Germinal center (tissue), 1 donor: ENCODE results near the gene PTS.

Source experiments
- DNase-seq: peaks from one replicate; pipeline ENCODE4 v3.0.0; 2012; ENCODE audit warnings: mixed read lengths, low spot score

PTS gene

DNA sequence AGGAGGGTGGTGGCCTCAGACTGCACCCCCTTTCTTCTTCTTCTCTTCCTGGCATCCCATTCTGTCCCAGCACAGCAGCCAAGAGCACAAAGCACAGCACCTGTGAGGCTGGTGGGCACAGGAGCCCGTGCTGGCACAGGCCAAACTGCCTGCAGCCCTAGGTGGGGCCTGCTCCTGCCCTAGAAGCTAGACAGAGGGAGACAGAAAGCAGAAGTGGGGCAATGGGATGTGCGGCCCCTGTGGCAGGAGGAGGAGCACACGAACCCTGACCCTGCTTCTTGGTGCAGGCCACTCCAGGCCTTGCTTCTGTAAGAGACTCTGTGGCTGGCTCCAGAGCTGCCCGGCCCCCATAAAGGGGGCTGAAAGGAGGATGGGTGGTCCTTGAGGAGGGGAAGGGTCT is 3.9 kb upstream of the PTS start:
- DNase-seq = no peak

DNA sequence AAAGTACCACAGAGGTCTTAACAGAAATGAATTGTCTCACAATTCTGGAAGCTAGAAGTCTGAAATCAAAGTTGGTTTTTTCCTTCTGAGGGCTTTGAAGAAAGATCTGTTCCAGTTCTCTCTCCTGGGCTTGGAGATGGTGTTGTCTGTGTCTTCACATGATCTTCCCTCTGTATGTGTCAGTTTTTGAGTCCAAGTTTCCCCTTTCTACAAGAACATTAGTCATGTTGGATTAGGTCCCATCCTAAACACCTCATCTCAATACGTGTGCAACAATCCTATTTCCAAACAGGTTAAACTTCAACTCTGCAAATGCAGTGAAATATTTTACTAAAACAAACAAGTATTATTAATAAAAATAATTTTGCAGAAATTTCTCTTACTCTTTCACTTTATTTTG is 3.1 kb upstream of the PTS start:
- no peak for DNase-seq

DNA sequence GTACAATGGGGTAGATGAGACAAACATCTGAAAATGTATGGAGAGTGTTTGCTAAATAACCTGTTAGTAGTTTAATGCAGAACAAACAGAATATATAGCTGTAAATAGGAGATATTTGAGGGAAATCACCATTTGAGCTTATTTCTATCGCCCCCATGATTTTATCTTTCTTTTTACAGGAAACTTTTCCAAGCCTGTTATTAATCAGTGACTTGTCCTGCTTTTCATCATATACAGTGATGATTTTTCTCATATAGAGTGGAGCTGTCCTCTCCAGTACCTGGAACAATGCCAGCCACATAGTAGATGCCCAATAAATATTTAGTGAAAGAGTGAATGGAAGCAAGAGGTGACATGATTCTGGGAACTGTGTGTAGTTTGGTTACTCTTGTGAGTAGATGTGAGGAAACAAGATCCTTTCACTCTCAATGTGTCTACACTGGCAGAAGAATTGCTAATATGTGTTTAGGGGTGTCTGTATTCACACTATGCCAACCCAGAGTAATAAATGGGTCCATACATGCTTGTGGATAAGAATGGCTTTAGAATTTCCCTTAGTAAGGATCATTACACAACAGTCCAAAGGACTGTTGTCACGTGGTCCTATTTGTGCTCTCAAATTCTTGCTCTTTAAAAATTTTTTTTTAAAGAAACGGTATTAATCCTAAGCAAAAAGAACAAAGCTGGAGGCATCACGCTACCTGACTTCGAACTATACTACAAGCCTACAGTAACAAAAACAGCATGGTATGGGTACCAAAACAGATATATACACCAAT is 2.3 kb upstream of the PTS start:
- no peak for DNase-seq

DNA sequence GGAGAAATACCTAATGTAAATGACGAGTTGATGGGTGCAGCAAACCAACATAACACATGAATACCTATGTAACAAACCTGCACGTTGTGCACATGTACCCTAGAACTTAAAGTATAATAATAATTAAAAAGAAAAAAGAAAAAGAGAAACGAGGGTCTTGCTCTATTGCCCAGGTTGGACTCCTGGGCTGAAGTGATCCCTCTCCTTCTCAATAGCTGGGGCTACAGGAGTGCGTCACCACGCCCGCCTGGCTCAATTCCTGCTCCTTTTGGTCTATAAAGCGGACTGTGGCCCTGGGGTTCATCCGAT is 521 bp upstream of the PTS start:
- DNase-seq = no peak

DNA sequence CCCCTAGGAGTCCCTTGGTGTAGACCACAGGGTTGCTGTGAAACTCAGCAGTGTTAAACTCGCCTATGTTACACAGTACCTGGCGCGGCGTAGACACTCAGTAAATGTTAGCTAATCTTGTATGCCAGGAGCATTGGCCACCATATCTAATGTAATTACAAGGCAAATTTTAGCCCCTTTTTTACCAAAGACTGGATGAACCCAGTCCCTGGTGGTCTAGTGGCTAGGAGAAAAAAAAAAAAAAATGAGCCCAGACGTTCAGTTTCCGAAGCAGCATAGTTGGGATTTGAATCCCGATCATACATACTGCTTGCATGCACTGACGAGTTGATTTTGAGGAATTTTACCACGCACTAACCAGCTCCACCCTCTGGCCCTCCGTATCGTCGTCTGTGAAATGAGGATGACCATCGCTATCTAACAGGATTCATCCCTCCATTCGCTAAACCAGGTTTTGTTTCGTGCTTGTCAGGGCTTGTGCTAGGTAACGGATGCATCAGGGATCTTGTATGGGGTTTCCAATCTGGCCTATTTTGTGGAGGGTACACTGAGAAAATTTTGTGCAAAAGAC is 688 bp downstream of the PTS start:
- DNase-seq = peak; percentile 5

DNA sequence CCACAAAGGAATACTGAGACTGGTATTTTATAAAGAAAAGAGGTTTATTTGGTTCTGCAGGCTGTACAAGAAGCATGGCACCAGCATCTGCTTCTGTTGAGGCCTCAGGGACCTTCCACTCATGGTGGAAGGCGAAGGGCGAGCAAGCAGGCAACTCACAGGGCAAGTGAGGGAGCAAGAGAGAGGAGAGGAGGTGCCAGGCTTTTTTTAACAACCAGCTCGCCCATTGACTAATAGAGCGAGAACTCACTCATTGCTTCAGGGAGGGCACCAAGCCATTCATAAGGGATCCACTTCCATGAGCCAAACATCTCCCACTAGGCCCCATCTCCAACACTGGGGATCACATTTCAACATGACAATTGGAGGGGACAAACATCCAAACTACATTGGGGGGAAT is 1.2 kb downstream of the PTS start:
- DNase-seq = no peak

DNA sequence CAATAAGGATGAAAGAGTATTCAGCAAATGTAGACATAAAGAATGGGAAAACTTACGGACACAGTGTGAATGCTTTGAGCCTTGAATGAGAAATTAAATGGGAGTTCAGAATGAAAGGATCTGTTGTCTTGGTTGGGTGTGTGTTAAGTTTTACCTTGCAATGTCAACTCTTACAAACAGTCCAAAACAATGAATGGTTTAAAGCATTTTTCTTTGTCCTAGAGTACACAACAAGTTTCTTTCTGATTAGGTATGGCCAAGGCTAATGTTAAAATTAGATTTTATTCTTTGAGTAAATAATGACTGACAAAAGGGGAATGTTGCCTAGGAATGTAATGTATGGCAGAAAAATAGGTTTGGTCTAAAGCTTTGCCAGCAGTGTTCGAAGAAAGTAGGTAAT is 2.5 kb downstream of the PTS start:
- DNase-seq = no peak

DNA sequence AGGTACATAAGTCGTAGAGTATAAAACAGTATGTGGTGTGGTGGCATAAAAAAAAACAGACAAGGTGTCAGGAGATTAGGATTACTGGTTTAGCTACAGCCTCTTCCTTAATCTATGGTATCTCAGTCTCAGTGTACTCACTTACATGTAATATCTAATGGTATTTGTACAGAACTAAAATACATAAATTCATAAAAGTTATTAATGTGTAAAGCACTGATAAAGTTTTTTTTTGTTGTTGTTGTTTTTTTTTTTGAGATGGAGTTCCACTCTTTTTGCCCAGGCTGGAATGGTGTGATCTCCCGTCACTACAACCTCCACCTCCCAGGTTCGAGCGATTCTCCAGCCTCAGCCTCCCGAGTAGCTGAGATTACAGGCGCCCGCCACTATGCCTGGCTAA is 2.9 kb downstream of the PTS start:
- no peak for DNase-seq

DNA sequence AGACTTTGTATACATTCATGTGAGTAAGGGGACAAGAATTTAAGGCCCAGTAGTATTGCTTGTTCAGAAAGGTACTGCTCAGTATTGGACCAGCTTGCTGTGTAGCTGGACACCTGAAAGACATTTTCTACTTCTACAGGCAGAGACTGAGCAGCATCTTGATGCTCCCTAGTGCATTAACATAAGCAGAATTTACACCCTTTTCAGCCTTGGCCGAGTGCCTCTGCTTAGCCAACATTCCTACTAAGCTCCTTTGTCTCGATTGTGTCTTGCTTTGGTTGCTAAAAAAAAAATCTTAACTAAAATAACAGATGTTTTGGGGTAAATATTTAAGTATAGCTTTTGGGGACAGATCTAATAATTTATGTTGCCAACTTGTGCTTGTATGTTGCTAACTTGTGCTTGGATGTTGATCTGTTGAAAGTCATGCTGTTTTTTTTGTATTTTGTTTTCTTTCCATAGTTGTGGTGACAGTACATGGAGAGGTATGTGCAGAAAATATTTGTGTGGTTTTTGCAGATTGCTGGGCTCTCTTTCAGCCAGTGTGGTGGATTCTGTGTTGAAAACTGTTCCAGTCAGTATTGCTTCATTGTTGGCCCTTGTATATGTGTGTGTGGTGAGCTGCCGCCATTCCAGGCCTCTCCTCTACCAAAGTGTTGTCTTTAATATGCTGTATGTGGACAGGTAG is 3.7 kb downstream of the PTS start:
- no peak for DNase-seq

DNA sequence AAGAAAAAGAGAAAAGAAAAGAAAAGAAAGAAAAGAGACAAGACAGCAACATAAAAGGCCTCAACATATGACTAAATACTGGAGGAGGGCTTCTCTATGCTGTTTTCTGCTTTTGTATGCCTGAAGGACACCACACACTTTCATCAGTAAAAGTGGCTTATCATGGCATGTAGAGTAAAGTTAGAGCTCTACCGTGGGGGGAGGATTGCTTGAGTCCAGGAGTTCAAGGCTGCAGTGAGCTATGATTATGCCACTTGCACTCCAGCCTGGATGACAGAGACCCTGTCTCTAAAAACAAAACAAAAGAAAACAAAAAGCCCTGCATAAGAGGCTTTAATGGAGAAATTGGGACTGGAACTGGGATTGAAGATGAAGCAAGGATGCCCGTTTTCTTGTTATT is 5.7 kb downstream of the PTS start:
- no peak for DNase-seq

DNA sequence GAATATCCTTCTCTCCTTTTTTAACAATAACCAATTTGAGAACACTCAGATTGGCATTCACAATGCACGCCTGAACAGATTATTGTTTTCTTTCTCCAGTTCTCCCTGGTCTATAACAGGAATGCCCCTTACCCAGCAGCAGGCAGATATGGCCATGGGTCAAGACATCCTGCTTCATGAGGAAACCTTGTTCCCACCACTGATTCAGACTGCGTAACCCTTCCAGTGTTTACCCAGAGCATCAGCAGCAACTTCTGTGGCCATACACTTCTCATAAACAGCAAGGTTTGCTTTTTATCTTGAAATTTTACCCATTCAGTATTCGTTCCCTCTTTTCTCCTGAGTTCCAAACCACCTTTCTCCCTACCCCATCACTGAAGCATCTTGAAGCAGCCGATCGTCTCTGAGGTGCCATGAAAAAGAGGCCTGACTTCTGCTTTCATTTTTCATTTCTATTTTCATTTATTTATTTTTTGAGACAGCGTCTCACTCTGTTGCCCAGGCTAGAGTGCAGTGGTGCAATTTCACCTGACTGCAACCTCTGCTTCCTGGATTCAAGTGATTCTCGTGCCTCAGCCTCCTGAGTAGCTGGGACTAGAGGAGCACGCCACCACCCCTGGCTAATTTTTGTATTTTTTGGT is 9.6 kb downstream of the PTS start:
- peak; percentile 37 for DNase-seq

DNA sequence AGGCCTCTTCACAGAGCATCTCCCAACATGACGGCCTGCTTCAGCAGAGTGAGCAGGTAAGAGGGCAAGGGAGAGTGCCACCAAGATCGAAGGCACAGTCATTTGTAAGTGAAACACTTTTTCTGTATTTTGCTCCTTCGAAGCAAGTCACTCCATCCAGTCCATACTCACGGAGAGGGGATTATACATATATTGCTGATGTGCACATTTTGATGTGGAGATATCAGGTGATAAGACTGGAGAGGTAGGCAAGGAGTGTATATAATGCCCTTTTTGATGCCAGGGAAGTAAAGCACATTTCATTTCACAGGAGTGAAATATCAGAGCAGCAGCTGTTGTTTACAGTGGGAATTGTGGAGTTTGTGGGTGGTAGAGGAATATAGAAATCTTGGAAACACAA is 11.2 kb downstream of the PTS start:
- DNase-seq = no peak

DNA sequence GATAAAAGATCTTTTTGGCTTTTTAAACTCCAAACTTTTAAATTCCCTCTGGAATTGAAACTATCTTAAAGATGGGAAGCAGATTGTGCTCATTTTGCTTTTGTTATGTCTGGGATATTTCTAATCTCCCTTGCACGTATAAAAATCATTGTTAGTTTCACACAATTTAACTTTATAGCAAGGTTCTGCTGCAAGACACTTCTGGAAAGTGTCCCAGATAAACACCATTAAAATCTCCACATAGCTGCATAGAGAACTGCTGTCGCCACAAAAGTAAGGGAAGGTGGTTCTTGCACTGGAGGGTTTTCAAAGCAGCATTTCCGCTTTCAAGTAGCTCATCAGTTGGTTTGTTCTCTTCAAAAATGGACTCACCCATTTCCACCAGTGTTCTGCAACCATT is 11.8 kb downstream of the PTS start:
- no peak for DNase-seq

DNA sequence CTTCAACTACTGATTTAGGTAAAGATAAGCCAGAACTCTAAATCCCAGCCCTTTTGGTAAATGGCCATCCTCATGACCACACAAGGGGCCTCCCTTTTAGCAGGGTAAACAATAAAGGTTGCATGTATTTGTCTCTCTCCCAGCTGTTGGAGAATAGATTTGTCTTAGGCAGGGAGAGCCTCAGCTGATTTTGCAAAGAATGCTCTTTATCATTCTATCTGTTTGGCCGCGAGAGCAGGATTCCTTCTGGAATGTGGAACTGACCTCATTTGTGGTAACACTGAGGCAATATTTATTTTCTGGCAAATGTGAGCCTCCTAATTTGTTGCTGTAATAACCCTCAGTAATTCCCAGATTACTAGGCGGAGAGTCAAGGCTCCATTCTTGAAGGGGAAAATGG is 15.3 kb downstream of the PTS start:
- DNase-seq = no peak

DNA sequence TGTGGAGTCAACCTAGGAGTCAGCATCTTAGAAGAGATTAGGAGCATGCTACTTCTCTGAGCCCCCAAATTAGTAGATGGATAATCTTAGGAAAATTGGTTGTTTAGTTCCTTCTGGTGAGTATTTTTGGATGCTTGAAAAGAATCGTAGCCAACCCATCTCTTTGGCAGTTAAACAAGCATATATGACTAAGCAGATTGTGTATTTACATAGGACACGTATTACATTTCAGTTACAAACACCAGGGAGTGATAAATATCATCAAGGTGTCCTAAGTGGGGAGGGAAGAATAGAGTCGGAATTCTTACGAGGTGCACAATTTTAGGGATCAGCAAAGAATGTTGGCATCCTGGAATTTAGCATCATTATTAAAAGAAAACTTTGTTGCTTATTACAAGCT is 21.0 kb downstream of the PTS start:
- no peak for DNase-seq

DNA sequence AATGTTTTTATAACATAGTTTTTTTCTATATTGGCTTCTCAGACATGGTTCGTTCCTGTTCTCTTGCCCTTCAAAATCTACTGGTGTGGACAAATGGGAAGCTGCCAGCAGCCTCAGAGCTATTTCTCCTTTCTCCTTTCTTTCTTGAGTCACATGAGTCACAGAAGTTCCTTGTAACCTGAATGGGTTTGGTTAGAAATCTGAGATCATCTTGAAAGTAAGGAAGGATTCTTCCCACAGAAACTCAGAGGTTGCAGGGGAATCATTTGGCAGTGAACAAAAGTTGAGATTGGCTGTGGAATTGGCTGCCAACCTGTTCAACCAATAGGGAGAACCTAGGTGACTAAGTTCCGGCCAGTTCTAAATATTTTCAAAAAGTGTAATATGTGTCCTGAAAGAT is 22.0 kb downstream of the PTS start:
- no peak for DNase-seq

DNA sequence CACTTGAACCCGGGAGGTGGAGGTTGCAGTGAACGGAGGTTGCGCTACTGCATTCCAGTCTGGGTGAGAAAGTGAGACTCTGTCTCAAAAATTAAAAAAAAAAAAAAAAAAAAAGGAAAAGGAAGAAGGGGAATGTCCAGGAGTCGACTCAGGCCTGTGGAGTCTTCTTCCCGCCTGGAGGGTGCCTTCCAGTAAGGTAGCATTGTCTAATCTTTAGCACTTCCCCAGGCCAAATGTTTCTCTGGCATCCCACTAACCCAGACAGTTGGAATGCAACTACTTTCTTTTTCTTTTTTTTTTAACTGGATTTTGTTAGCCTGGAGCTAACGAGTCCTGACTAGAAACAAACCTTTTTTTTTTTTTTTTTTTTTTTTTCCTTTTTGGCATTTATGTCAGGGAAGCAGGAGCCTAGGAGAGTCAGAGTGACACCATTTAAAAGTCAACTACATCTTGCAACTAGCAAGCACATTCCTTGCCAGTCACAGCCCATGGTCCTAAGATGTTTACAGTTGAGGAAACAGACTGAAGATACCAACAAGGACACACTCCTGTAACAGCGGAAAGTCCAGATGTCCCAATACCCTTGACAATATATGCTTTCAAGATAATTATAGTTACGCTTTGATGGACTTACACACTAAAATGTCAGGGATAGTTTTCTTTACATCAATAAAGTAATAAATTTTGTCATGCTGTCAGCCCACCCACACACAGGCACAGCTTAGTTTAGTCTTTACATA is 23.8 kb downstream of the PTS start:
- DNase-seq = no peak

DNA sequence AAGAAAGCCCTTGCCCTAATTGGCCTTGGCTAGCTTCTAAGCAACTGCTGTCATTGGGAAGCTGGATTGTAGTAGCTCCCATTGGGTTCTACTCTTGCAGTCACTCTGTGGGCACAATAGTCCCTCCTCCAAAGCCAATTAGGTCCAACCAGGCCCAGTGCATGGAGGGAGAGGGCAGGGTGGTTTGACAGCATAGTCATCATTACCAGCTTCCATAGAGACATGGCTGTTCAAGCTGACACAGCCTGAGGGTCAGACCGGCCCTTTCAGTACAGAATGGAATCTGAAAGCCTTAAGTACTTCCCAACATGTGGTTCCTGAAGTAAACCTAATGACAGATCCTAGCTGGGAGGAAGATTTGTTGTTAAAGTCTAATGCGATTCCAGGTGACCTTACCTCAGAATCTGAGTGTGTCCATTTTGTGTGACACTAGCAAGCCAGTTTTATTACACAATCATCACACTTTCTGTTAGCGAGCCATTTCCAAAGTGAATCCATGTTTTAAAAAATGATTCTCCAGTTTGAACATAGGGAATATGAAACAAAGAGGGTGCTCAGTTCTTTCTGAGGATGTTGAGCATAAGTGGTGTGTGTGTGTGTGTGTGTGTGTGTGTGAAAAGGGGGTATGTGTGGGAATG is 27.5 kb downstream of the PTS start:
- no peak for DNase-seq

DNA sequence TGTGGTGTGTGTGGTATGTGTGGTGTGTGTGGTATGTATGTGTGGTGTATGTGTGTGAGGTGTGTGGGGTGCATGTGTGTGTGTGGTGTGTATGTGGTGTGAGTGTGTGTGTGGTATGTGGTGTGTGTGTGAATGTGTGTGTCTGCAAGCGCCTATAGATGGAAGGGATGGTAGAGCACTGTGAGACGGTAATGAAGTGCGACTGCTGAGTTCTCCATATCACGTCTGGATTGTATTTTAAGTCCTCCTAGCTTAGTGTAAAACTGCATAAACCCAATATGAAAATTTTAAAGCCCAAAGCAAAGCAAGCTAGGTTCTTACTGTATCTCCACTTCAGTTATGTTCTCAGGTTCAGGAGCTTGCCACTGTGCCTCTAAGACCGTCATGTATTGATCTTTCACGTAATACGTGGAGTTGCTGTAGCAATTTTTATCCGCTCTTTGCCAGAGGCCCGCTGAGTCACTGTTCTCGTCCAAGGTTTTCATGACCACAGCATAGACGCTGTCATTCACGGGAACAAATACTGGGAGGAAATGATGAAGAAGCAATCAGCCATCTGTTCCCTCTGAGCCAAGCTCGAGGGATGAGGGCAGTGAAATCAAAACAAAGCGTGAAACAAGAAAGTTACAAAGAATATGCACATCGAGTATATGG is 29.0 kb downstream of the PTS start:
- no peak for DNase-seq

DNA sequence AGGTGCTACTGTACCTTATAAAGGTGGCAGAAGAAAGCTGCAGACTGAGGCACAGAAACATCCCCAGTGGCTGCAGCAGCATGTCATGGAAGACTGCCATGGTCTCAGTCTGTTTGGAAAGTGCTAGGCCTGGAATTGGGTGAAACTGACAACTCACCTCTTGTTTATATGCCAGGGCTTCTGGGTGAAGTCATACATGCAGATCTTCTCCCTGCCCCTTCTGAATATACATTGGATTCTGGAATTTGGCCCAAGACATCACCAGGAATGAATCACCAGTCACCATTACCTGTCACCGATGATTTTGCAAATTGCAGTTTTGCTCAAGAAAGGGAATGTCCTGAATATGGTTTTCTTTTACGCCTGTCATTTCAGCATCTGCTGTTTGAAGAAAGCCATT is 34.3 kb downstream of the PTS start, which contains the start of gene PLET1:
PLET1 (minus strand) TSS at position 371 of the 400 bp plus-strand sequence; CDS start at position 100, 271 bp downstream.
- DNase-seq = no peak

DNA sequence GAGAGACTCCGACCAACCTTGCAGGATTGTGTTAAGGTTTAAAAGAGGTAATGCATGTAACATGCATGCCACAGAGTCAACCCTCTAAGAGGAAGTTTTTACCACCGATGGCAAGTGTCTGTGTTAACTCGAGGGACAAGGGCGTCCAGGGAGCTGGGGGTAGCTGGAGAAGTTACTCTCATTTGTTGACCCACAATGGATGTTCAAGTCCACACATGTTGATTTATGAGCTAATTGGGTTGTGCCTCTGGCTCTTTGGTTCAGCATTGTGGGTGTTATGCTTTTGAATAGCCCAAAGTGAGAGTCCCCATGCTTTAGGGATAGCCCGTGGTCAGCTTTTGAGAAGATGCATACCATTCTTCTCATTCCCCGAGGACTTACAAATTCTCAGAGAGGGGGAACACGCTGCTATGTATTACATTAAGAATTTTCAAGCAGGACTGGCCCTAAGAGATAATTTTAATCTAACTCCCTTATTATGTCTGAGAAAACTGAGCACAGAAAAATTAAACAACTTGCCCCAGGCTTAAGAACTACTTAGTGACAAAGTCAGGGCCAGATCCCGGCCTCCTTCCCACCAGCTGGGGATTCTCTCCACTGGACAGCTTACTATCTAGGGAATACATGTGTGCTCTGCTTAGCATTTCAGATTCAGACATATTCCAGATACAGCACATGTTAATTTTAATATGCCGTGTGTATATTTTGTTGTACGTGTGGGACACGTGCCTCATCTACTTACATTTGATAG is 39.6 kb downstream of the PTS start:
- no peak for DNase-seq
